Stimulated activated CD4-positive, alpha-beta T cell treated with anti-CD3 and anti-CD28 coated beads, Interleukin-15, amount 100 ng/mL, for 24 hours (primary cell): ENCODE measurements around the gene ZDHHC14.
"Not testable (repeated sequence)": the region's sequence is repeated elsewhere in the genome, so short reads cannot be mapped to it uniquely, and the experiment has no call there.

ENCODE experiments used
- DNase-seq: peaks from one replicate; pipeline ENCODE4 v3.0.0-alpha.2; 2020

ZDHHC14 gene

DNA sequence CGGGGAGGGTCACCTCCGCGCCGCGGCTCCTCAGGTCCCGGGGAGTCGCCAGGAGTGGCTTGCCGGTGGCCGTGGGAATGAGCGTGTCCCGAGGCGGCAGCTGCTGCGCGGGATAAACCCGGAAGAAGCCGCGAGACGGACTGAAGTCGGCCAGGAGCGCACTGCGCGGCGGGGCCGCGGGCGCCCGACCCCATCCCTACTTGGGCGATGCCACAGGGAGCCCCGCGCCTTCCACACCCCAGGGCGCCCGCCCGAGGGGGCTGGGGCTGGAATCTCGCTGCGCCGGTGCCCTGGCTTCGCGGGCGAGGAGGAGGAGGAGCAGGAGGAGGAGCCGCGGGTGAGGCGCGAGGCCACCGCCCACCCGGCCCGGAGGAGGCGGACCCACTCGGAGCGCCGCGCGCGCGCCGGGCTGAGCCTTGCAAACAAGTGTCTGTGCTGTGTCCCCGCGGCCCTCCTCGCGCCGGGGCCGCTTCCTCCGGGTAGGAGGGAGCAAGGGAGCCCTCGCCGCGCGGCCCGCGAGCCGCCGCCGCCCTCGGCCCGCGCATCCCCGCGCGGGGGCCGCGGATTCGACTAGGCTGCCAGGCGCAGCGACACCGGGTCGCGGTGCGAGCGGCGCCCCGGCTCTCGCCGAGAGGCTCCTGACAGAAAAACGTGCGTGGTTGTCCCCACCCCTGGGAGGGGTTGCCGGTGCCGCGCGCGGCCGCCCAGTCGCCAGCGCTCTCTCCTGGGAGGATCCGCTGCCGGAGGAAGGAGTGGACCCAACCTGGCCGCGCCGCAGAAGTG is at the start of gene ZDHHC14:
Gene ZDHHC14 (plus strand): TSS at position 412 of the 783 bp plus-strand sequence.
- DNase-seq: peak; percentile 95

GRCh38 chr6:157332813-157333212 is 48.2 kb upstream of the ZDHHC14 start:
- no peak for DNase-seq

DNA sequence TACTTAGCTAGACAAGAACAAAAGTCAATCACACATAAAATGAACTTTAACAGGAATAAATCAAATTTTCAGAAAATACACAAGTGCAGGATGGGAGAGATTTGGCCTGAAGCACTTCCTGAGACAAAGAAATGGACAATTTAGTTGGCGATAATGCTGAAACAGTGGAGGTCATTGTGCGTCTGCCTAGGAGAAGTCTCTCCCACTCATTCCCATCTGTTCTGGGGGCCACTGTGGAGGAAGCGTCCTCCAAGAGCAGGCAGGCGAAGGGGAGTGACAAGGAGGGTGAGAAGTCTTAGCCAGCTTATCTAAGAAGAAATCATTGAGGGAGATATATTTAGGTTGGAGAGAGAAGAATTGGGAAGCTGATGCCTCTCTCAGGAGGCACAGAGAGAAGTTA is 47.5 kb upstream of the ZDHHC14 start:
- no peak for DNase-seq

DNA sequence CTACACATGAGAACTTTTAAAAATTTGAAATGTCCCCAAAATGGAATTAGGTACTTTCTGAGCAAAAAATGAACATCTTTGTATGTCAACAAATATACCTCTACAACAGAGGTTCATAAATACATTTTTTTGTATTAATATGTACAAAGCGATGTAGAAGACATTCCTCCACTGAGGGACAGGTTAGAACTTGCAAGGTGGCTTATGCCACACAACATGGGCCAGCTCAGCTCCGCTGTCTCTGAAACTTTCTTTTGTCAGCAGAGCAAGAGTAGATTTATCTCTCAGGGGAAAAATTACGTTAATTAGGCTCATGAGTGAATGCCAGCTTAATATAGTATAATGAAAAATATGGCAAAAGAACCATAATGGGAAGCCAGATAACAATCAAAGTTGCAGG is 47.0 kb upstream of the ZDHHC14 start:
- no peak for DNase-seq

DNA sequence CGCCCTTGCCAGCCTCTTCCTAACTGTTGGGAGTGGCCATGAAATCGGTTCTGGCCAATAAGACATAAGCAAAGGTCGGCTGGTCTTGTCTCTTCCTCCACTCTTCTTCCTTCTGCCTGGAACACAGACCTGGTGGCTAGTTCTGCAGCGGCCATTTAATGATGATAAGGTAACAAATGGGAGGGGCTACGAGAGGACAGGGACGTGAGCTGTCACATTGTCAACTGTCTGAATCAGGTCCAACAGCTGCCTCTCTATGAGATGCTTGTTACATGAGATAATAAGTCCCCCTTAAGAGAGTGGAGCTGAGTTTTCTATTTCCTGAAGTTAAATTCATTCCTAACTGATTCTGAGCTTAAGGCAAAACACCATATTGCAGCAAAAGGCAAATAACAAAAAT is 45.2 kb upstream of the ZDHHC14 start:
- no peak for DNase-seq

GRCh38 chr6:157337276-157337675 is 43.7 kb upstream of the ZDHHC14 start:
- not testable (repeated sequence) for DNase-seq

DNA sequence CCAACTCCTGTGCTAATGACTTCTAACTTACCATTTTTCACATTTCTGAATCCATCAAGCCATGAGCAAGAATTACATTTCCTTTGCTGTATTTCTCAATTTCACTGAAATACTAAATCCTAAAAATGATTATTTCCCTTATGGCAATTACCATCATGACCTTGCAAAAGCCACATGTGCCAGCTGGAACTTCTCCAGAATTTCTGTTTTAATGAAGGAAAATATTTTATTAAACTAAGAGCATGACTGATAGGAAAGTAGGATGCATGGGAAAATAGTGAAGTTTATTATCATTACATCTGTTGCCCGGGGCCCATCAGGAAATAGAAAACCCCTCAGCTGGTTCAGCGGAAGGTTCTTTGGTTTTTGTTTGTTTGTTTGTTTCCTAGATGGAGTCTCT is 43.2 kb upstream of the ZDHHC14 start:
- no peak for DNase-seq

DNA sequence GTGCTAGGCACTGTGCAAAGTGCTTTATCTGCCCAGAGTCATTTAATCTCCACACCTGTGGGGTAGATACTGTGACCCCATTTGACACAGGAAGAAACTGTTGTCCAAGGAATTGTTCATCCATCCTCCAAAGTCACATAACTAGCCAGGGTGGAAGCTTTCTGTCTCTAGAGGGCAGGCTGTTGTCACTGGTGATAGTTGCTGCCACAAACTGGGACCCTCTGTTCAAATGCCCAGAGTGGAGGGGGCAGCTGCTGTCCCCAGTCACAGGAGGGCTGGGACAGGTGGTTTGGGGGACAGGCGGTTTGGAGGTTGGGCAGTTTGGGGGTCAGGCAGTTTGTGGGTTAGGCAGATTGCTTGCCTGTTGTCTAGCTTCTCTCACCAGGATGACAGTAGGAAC is 41.6 kb upstream of the ZDHHC14 start:
- no peak for DNase-seq

DNA sequence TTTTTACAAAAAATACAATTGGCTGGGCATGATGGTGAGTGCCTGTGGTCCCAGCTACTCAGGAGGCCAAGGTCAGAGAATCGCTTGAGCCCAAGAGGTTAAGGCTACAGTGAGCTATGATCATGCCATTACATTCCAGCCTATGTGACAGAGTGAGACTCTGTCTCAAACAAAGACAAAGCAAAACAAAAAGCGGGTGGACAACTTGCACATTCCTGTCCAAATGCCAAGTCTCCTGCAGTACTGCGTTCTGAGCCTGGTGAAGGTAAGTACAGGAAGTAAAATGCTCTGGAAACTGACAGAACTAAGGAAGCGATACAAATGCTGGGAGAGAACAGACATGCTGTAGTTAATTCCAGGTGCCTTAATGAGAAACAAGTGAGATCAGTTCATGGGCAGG is 37.3 kb upstream of the ZDHHC14 start:
- DNase-seq: no peak

DNA sequence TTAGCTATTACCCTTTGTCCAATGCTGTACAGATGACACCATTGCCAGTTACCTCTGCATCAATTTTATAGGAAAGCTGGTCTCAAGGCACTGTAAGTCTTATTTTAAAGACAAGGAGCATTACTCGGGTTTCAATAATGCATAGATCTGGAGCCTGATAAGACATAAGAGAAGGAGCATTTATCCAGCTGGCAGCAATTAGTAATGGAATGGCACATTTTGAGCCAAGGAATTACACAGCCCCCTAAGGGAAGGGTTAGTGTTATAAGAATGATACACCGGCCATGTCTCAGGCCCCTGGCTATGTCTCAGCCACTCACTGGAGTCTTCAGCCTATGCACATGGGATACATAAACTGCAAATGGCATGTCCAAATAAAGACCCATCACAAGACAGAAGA is 34.6 kb upstream of the ZDHHC14 start:
- no peak for DNase-seq

DNA sequence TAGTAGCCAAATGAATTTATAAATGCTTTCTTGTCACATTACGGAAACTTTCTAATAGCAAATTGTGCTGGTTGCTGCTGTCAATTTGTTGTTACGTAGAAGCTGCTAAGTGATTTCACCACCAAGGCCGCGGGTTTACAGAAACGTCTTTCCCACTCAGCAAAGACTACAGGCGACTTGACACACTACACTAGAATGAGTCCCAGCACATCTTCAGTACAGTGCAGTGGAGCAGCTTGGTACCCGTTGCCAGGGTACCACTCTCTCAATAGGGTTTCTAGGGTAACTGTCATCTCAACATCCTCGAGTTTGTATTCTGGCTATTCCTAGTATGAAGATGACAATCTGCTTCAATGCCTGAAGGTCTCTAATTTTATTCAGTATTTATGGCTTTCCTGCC is 22.7 kb upstream of the ZDHHC14 start:
- DNase-seq: no peak

DNA sequence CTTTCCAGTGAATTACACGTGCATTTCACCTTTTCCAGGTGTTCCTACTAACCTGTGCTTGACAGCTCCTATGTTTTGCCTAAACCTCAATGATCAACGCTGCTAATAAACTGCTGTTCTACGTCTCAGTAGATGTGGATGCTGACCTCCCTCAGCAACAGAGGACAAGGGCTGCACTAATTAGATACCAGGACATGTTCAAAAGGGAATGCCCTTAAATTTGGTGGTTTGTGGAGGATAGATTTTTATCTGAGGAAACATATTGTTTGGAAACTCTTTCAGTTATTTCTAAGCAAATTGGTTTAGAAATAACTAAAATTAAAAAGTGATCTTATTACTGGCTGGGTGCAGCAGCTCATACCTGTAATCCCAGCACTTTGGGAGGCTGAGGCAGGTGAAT is 19.1 kb upstream of the ZDHHC14 start:
- no peak for DNase-seq

- DNase-seq: no peak
Measured at GRCh38 chr6:157364705-157365104, 16.3 kb upstream of the ZDHHC14 start.

GRCh38 chr6:157366648-157367047 is 14.3 kb upstream of the ZDHHC14 start:
- DNase-seq: no peak

DNA sequence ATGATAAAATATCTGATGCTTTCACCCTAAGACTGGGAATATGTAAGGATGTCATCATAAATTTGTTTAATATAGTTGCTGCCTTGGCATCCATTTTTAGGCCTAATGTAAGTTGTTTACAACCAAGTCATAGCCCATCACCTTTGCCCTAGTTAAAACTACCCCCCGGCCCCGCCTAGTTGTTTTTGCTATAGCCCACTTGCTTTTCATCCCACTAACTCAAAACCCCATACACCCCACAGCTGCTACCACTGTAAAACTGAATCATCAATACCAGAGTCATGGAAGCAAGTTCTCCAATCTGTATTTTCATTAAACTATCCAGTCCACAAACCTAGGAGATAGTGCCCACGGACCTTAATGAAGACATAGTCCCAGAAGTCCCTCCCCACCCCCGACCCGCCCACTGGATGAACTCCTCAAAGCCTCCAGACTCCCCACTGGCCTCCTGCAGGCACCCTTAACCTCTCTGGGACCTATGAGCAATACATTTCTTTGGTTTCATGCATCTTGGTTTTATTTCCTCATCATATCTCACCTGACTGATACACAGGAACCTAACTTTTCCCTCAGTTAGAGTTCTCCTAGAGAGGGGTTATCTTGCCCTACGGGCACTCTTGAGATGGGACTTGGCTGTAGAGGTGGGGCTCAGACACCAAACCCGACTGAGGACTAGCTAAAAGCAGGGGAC is 12.5 kb upstream of the ZDHHC14 start:
- DNase-seq: peak; percentile 23

DNA sequence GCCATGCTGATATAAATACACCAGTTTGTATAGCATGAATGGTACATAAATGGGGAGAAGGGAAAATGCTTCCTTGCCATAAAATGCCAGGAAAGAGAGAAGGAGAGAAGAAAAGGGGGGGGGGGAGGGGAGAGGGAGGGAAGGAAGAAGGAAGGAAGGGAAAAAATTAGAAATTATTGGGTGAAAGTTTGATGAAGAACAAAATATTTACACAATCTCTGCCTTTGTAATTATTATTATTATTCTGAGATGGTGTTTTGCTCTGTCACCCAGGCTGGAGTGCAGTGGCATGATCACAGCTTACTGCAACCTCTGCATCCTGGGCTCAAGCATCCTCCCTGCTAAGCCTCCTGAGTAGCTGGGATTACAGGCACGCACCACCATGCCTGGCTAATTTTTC is 10.2 kb upstream of the ZDHHC14 start:
- DNase-seq: no peak

- DNase-seq: no peak
Measured at GRCh38 chr6:157372501-157373280, 8.3 kb upstream of the ZDHHC14 start.

DNA sequence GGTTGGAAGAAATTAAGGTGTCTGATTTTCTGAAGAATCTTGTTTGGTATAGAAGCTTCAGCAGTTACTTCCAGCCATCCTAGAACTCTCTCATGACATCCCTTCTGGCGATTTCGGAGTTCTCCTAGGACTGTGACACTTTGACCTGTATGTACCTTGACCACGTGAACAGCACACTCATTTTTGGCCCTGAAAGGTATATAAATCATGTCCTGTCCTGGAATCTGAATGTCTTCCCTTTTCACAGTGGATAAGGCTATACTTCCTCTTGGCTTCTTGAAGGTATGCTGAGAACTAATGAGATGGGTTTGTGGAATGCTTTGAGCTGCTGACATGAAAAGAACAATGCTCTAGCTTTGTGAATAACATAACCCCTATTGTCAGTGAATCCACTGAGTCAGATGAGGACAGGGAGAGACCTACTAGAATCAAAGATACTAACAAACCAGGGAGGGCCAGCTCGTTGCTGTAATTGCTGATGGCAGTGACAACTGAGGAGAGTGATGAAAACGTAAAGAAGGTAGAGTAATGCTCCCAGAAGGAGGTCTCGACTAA is 6.0 kb upstream of the ZDHHC14 start:
- DNase-seq: no peak

DNA sequence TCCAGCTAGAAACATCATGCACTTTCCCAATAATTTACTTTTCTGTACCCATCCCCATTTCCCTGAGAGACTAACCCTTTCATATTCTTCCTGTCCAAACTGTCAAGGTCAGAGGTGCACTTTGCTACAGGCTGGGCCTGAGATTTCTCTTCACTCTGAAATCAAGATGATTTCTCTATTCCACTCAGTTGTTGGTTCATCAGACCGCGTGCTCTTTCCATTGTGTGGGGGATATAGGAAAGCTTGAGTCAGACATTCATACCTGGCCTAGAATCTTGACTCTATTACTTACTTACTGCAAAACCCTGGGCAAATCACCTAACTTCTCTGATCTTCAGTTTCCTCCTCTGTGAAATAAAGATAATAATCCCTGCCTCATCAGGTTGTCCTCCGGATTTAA is 4.7 kb upstream of the ZDHHC14 start:
- DNase-seq: peak; percentile 45

- no peak for DNase-seq
Measured at GRCh38 chr6:157376706-157377230, 4.2 kb upstream of the ZDHHC14 start.

- DNase-seq: peak; percentile 94
Measured at GRCh38 chr6:157379656-157380457, 1.1 kb upstream of the ZDHHC14 start.

GRCh38 chr6:157380458-157380778 is 572 bp upstream of the ZDHHC14 start:
- DNase-seq: no peak
